Lower lobe of right lung (tissue), 2 donors: Measurements from ENCODE around the gene RGS11. TPM values are rescaled to one million over a fixed set of nuclear protein-coding genes. Genes with fewer than 3 reads are reported as not detected.

ENCODE experiments used
- ATAC-seq, 2 donors: fragments of 200-7000 bp; cut with Tn5 transposase; one replicate each; pipeline ENCODE4 v1.9.1; 2020 to 2022; ENCODE audit warnings: mild to moderate bottlenecking in 2 of 2, moderate library complexity in 2 of 2
- DNase-seq: peaks from one replicate; pipeline ENCODE4 v3.0.0-alpha.2; 2020
- H3K27ac ChIP-seq: fragments of 200-600 bp; one replicate; pipeline ENCODE4 v1.8.0; 2022
- H3K27me3 ChIP-seq: fragments of 200-600 bp; one replicate; pipeline ENCODE4 v1.8.0; 2022; ENCODE audit warnings: low read depth
- H3K36me3 ChIP-seq: fragments of 200-600 bp; one replicate; pipeline ENCODE4 v1.8.0; 2022; ENCODE audit warnings: mild to moderate bottlenecking
- H3K4me1 ChIP-seq: fragments of 200-600 bp; one replicate; pipeline ENCODE4 v1.8.0; 2022
- H3K4me3 ChIP-seq: fragments of 200-600 bp; one replicate; pipeline ENCODE4 v1.8.0; 2022; ENCODE audit warnings: mild to moderate bottlenecking
- H3K9me3 ChIP-seq: fragments of 200-600 bp; one replicate; pipeline ENCODE4 v1.8.0; 2022
- intact Hi-C: fragments of 100-400 bp; cut with DNase I; formaldehyde crosslinking; loops from one replicate; pipeline ENCODE4 v1.11.0; 2022
- total RNA-seq: library from RNA; stranded (reverse); fragmentation: NEBNext Ultra II Directional; extraction: Animal tissue kit (Norgen Biotek cat#: 25700); gene quantifications from one replicate; pipeline ENCODE4 v1.2.1, GENCODE V29; 2021
- TF ChIP-seq, protein P1 (sequence below): fragments of 200-600 bp; IDR thresholded peaks from one replicate; pipeline ENCODE4 v1.8.0; 2022; ENCODE audit warnings: antibody characterized with exemption, mild to moderate bottlenecking
- donor health status: DM: no; HTN: yes; CAD: no; lungs with severe emphysema.

RGS11 gene
- total RNA-seq, 1 donor from 2014 or later, result 8.2 TPM

DNA sequence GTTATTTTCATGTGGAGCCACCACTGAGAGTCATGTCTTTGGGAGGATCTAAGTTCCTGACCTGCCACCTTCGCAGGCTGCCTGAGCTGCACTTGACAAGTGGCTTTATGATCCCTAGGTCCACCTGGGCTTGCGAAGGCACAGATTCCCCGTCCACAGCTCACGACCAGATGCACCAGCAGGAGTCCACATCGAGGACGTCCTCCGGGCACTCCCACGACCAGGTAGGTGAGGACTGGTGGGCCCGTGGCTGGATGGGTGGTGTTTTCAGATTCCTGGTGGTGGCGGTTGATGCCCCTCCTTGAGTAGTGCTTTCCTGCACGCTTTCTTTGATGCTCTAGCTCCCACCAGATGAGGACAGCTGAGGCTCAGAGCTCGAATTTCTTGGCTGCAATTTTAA, 26.3 kb downstream of the RGS11 start:
- TF ChIP-seq, protein P1, sequence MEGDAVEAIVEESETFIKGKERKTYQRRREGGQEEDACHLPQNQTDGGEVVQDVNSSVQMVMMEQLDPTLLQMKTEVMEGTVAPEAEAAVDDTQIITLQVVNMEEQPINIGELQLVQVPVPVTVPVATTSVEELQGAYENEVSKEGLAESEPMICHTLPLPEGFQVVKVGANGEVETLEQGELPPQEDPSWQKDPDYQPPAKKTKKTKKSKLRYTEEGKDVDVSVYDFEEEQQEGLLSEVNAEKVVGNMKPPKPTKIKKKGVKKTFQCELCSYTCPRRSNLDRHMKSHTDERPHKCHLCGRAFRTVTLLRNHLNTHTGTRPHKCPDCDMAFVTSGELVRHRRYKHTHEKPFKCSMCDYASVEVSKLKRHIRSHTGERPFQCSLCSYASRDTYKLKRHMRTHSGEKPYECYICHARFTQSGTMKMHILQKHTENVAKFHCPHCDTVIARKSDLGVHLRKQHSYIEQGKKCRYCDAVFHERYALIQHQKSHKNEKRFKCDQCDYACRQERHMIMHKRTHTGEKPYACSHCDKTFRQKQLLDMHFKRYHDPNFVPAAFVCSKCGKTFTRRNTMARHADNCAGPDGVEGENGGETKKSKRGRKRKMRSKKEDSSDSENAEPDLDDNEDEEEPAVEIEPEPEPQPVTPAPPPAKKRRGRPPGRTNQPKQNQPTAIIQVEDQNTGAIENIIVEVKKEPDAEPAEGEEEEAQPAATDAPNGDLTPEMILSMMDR, result no peak
- Histone ChIP-seq H3K36me3 (peaks cover 24% of the 10 kb centered on the region), H3K4me1 (no peaks in the 10 kb centered on the region), H3K27me3 (no peaks in the 10 kb centered on the region), H3K27ac (no peak overlapping the region), H3K9me3 (no peaks in the 10 kb centered on the region), H3K4me3 (no peak overlapping the region)
- intact Hi-C loops, result no loop called here
- DNase-seq, result peak; percentile 36
- ATAC-seq, result no peak

DNA sequence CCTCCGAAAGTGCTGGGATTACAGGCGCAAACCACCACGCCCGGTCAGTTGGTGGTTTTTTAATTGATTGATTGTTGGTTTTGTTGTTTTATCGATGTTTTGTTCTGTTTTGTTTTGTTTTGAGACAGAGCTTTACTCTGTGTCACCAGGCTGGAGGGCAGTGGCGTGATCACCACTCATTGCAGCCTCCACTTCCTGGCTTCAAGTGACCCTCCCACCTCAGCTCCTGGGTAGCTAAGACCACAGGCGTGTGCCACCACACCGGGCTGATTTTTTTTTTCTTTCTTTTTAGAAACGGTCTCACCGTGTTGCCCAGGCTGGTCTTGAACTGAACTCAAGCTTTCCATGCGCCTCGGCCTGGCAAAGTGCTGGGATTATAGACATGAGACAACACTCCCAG, 28.7 kb downstream of the RGS11 start:
- H3K27me3 ChIP-seq, result no peaks in the 10 kb centered on the region
- no peaks in the 10 kb centered on the region for H3K9me3 ChIP-seq
- intact Hi-C loops, result no loop called here
- no peaks in the 10 kb centered on the region for H3K4me1 ChIP-seq
- H3K27ac ChIP-seq, result no peak overlapping the region
- DNase-seq (no peak), ATAC-seq (no peak)
- TF ChIP-seq, protein P1, result no peak
- H3K36me3 ChIP-seq, result peaks cover 15% of the 10 kb centered on the region
- H3K4me3 ChIP-seq, result no peak overlapping the region

DNA sequence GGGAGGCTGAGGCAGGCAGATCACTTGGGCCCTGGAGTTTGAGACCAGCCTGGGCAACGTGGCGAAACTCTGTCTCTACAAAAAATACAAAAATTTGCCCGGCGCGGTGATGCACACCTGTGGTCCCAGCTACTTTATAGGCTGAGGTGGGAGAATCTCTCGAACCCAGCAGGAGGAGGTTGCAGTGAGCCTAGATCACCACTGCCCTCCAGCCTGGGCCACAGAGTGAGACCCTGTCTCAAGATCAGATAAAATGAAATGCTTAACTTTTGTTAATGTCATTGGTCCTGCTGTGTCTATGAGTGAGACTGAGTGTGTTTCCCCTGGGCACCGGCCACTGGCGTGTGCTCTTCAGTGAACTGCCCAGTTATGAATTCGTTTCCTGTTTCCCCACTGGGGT, 30.6 kb downstream of the RGS11 start:
- Histone ChIP-seq H3K9me3 (no peaks in the 10 kb centered on the region), H3K36me3 (peaks cover 1% of the 10 kb centered on the region), H3K27ac (no peak overlapping the region), H3K4me1 (no peaks in the 10 kb centered on the region), H3K4me3 (no peak overlapping the region), H3K27me3 (no peaks in the 10 kb centered on the region)
- TF ChIP-seq, protein P1, result no peak
- no peak for ATAC-seq
- DNase-seq, result no peak
- intact Hi-C loops, result no loop called here

DNA sequence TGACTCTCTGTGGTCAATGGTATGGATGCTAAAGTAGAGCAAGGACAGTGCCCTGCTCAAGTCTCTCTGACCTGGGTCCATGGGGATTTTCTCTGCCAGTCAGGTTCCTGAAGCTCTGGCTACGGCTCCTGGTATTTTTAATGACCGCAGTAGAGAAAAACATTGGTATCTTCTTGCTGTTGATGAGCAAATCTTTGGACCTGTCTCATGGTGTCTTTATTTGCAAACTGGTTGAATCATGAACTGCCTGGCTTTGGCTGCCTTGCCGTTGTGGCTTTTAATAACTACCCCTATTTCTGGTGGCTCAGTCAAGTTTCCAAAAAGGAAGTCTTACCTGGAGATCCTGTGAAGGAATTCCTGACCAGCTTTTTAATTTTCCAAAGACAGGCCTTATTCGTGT, 32.4 kb downstream of the RGS11 start:
- intact Hi-C loops, result no loop called here
- H3K36me3 ChIP-seq, result no peaks in the 10 kb centered on the region
- ATAC-seq, result no peak

DNA sequence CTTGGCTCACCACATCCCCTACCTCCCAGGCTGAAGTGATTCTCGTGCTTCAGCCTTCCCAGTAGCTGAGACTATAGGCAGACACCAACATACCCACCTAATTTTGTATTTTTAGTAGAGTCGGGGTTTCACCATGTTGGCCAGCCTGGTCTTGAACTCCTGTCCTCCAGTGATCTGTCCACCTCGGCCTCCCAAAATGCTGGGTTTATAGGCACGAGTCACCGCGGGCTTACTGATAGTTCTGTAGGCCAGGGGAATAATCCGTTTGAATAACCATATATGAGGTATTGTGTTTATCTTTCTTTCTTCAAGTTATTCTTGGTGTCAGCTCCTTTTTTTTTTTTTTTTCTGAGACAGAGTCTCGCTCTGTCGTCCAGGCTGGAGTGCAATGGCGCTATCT, 33.5 kb downstream of the RGS11 start:
- no peak overlapping the region for H3K4me3 ChIP-seq
- no peaks in the 10 kb centered on the region for H3K4me1 ChIP-seq
- TF ChIP-seq, protein P1, result no peak
- H3K27me3 ChIP-seq, result no peaks in the 10 kb centered on the region
- ATAC-seq, result no peak
- no peak overlapping the region for H3K27ac ChIP-seq
- DNase-seq, result no peak
- no peaks in the 10 kb centered on the region for H3K36me3 ChIP-seq
- intact Hi-C loops, result no loop called here
- H3K9me3 ChIP-seq, result no peaks in the 10 kb centered on the region

More for the DNA sequence above, 32.4 kb downstream of the RGS11 start:
- TF ChIP-seq, protein P1, result no peak
- Histone ChIP-seq H3K27me3 (no peaks in the 10 kb centered on the region), H3K4me3 (no peak overlapping the region), H3K9me3 (no peaks in the 10 kb centered on the region), H3K4me1 (no peaks in the 10 kb centered on the region), H3K27ac (no peak overlapping the region)
- DNase-seq, result no peak

DNA sequence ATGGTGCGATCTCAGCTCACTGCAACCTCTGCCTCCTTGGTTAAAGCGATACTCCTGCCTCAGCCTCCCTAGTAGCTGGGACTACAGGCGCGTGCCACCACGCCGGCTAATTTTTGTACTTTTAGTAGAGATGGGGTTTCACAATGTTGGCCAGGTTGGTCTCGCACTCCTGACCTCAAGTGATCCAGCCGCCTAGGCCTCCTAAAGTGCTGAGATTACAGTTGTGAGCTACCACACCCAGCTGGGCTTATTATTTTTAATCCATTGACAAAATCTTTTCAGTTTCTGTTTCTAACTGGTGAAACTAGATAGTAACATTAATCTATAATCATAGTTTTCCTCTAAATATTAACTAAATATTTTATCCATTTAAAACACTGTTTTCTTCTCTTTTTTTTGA, 35.2 kb downstream of the RGS11 start:
- H3K9me3 ChIP-seq, result no peaks in the 10 kb centered on the region
- DNase-seq (no peak), ATAC-seq (no peak)
- H3K4me3 ChIP-seq, result no peak overlapping the region
- H3K36me3 ChIP-seq, result no peaks in the 10 kb centered on the region
- H3K27me3 ChIP-seq, result no peaks in the 10 kb centered on the region
- intact Hi-C loops, result no loop called here
- peaks cover 7% of the 10 kb centered on the region for H3K4me1 ChIP-seq
- H3K27ac ChIP-seq, result no peak overlapping the region
- TF ChIP-seq, protein P1, result no peak
